Skeletal muscle tissue (tissue), 4 donors: ENCODE measurements around the gene WFDC13. TPM values are rescaled to one million over a fixed set of nuclear protein-coding genes. Genes with fewer than 3 reads are reported as not detected.
"Not testable (repeated sequence)": the region's sequence is repeated elsewhere in the genome, so short reads cannot be mapped to it uniquely, and the experiment has no call there.

Experiments used
- H3K27ac ChIP-seq: one replicate; pipeline ENCODE4 v1.7.0; 2013; ENCODE audit warnings: mild to moderate bottlenecking, low read depth, low read length, inconsistent platforms
- H3K27me3 ChIP-seq, 3 donors: one replicate each; pipeline ENCODE4 v1.7.0; 2013; ENCODE audit warnings: low read length in 3 of 3; ENCODE audit not compliant: control insufficient read depth in 3 of 3, insufficient read depth in 3 of 3
- H3K36me3 ChIP-seq, 3 donors: one replicate each; pipeline ENCODE4 v1.7.0; 2013; ENCODE audit warnings: low read length in 3 of 3; ENCODE audit not compliant: control insufficient read depth in 3 of 3, insufficient read depth in 3 of 3
- H3K4me1 ChIP-seq, 3 donors: one replicate each; pipeline ENCODE4 v1.7.0; 2013; ENCODE audit warnings: low read length in 3 of 3, mild to moderate bottlenecking in 3 of 3; ENCODE audit not compliant: control insufficient read depth in 3 of 3, insufficient read depth in 3 of 3
- H3K4me3 ChIP-seq, 3 donors: one replicate each; pipeline ENCODE4 v1.7.0; 2013; ENCODE audit warnings: low read length in 3 of 3
- H3K9ac ChIP-seq, 3 donors: one replicate each; pipeline ENCODE4 v1.7.0; 2013; ENCODE audit warnings: low read length in 3 of 3, mild to moderate bottlenecking in 3 of 3, moderate library complexity in 2 of 3, low read depth in 1 of 3
- H3K9me3 ChIP-seq, 3 donors: one replicate each; pipeline ENCODE4 v1.7.0; 2013; ENCODE audit warnings: low read length in 3 of 3; ENCODE audit not compliant: control insufficient read depth in 3 of 3
- total RNA-seq: library from RNA; depleted of rRNA; stranded (reverse); fragments of >200 nt; gene quantifications from one replicate; pipeline ENCODE4 v1.2.3, GENCODE V29; 2014
- donor health status: Osteomylitis.

Gene WFDC13
- total RNA-seq, 1 donor from 2014 or later = not detected

DNA sequence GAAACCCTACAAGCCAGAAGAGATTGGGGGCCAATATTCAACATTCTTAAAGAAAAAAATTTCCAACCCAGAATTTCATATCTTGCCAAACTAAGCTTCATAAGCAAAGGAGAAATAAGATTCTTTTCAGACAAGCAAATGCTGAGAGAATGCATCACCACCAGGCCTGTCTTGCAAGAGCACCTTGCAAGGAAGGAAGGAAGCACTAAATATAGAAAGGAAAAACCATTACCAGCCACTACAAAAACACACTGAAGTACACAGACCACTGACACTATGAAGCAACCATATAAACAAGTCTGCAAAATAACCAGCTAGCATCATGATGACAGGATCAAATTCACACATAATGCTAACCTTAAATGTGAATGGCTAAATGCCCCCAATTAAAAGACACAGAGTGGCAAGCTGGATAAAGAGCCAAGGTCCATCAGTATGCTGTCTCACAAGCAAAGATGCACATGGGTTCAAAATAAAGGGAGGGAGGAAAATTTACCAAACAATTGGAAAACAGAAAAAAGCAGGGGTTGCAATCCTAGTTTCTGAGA lies 14.4 kb downstream of the WFDC13 start:
- not testable (repeated sequence) for H3K27ac ChIP-seq, H3K27me3 ChIP-seq, H3K4me1 ChIP-seq, H3K36me3 ChIP-seq, H3K9ac ChIP-seq, H3K4me3 ChIP-seq, H3K9me3 ChIP-seq

DNA sequence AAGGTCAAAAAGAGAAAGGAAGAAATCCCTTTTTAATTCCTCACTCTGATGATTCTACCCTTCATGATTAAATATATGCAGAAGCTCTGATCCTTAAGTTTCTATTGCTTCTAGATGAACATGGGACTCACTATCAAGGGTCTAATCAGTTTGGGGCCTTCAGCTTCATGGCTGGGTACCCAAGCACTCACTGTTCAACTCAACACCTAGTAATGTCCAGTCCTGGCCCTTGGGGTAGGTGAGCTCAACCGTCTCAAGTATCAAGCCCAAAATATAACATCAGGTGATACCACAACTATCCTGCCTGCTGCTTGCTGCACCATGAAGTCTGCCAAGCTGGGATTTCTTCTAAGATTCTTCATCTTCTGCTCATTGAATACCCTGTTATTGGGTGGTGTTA lies 20.2 kb downstream of the WFDC13 start, which contains the start of gene SPINT4:
Gene SPINT4 (plus strand): TSS at position 301 of the 400 bp plus-strand sequence. CDS start 21 bp downstream, at position 322.
- no peaks in the 10 kb centered on the region for H3K4me1 ChIP-seq
- H3K36me3 ChIP-seq = no peaks in the 10 kb centered on the region
- no peak within 1 kb of the TSS for H3K4me3 ChIP-seq
- no peaks in the 10 kb centered on the region for H3K27me3 ChIP-seq
- H3K27ac ChIP-seq = no peak within 1 kb of the TSS
- H3K9ac ChIP-seq = no peak within 1 kb of the TSS
- H3K9me3 ChIP-seq = no peaks in the 10 kb centered on the region

DNA sequence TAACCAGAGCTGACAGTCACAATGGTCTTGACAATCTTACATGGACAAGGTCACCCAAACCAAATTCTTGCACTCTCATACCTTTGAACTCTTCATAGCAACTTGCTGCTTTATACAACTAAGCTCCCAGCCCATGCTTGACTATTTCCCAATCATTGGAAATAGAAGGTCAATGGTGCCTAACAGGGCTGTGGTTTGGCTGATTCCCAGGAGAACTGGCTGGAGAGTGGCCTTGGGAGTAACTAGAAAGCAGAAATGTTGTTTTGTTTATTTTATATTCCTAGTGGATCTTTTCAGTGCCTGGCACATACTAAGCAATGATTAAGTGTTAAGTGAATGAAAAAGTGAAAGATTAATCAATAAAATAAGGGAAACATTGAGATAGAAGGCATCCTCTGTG lies 23.3 kb downstream of the WFDC13 start:
- H3K36me3 ChIP-seq = no peaks in the 10 kb centered on the region
- H3K9me3 ChIP-seq = no peaks in the 10 kb centered on the region
- no peaks in the 10 kb centered on the region for H3K4me1 ChIP-seq
- H3K9ac ChIP-seq = no peak overlapping the region
- no peak overlapping the region for H3K27ac ChIP-seq
- H3K4me3 ChIP-seq = no peak overlapping the region
- no peaks in the 10 kb centered on the region for H3K27me3 ChIP-seq

DNA sequence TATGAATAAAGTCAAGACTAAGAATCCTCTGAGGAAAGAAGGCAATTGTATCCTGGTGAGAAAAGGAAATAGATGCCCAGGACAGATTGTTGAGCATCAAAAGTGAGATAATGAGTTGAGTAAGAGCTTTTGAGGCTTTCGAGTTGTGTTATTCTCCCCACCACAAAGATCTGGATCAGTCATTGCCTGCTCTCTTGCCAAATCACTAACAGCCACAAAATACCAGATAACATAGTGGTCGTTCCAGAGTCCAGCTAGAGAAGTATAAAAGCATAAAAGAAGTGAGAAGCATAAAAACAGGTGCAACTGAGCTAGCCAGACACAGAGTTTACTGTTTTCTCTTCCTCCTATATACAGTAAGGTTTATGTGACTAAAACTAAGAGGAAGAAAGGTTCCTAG lies 25.2 kb downstream of the WFDC13 start:
- Histone ChIP-seq H3K36me3 (no peaks in the 10 kb centered on the region), H3K27ac (no peak overlapping the region), H3K4me1 (no peaks in the 10 kb centered on the region), H3K27me3 (no peaks in the 10 kb centered on the region), H3K9me3 (no peaks in the 10 kb centered on the region), H3K4me3 (no peak overlapping the region), H3K9ac (no peak overlapping the region)

DNA sequence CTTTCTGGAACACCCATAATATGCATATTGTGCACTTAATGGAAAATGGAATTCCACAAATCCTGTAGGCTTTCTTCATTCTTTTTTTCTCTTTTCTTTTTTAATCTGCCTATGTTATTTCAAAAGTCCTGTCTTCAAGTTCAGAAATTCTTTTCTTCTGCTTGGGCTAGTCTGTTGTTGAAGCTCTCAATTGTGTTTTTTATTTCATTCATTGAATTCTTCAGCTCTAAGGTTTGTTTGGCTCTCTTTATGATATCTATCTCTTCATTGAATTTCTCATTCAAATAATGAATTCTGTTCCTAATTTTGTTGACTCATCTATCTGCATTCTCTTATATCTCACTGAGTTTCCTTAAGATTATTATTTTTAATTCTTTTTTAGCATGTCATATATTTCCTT lies 30.4 kb downstream of the WFDC13 start:
- Histone ChIP-seq H3K9ac (no peak overlapping the region), H3K9me3 (peaks cover 0 to 4% (median 0%) of the 10 kb centered on the region in 3 donors), H3K27me3 (no peaks in the 10 kb centered on the region), H3K36me3 (no peaks in the 10 kb centered on the region), H3K4me1 (no peaks in the 10 kb centered on the region), H3K4me3 (no peak overlapping the region), H3K27ac (no peak overlapping the region)

DNA sequence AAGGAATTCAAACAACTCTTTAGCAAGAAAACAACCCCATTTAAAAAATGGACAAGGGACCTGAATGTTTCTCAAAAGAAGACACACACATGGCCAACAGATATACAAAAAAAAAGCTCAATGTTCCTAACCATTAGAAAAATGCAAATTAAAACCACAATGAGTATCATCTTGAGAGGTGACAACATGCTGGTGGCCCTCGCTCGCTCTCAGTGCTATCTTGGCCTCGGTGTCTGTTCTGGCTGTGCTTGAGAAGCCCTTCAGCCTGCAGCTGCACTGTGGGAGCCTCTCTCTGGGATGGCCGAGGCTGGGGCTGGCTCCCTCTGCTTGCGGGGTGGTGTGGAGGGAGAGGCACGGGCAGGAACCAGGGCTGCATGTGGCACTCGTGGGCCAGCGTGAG lies 33.7 kb downstream of the WFDC13 start:
- Histone ChIP-seq H3K36me3 (no peaks in the 10 kb centered on the region), H3K9me3 (peaks cover 0 to 4% (median 0%) of the 10 kb centered on the region in 3 donors), H3K4me1 (no peaks in the 10 kb centered on the region), H3K27me3 (no peaks in the 10 kb centered on the region), H3K9ac (no peak overlapping the region), H3K4me3 (no peak overlapping the region), H3K27ac (no peak overlapping the region)

DNA sequence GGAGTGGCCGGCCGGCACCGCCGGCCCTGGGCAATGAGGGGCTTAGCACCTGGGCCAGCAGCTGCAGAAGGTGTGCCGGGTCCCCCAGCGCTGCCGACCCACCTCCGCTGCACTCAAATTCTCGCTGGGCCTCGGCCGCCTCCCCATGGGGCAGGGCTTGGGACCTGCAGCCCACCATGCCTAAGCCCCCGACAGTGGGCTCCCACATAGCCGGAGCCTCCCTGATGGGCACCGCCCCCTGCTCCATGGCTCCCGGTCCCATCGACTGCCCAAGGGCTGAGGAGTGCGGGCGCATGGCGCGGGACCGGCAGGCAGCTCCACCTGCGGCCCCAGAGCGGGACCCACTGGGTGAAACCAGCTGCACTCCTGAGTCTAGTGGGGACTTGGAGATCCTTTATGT lies 34.1 kb downstream of the WFDC13 start:
- H3K9ac ChIP-seq = no peak overlapping the region
- H3K27me3 ChIP-seq = no peaks in the 10 kb centered on the region
- H3K27ac ChIP-seq = no peak overlapping the region
- H3K36me3 ChIP-seq = no peaks in the 10 kb centered on the region
- H3K4me1 ChIP-seq = no peaks in the 10 kb centered on the region
- H3K9me3 ChIP-seq = peaks cover 0 to 4% (median 0%) of the 10 kb centered on the region in 3 donors
- H3K4me3 ChIP-seq = no peak overlapping the region

DNA sequence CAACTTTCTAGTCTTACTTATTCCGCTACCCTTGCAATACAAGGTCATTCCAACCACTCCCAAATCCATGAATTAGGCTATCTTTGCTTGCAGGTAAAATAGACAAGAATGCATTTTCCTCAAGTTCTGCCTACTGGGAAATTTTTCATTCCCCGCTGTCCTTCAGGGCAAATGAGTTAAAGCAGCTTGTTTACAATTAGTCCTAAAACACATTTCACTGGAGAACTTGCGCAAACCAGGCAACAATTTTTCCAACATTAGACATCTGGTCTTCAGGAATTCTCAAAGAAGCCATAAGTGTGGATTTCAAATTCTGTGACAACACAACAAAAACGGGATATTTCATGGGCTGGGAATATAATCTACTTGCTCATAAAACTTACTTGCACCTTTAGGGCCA lies 40.8 kb downstream of the WFDC13 start:
- Histone ChIP-seq H3K4me3 (no peak overlapping the region), H3K27ac (no peak overlapping the region), H3K27me3 (peaks cover 0 to 2% (median 0%) of the 10 kb centered on the region in 3 donors), H3K9ac (no peak overlapping the region), H3K36me3 (no peaks in the 10 kb centered on the region), H3K9me3 (no peaks in the 10 kb centered on the region), H3K4me1 (no peaks in the 10 kb centered on the region)

DNA sequence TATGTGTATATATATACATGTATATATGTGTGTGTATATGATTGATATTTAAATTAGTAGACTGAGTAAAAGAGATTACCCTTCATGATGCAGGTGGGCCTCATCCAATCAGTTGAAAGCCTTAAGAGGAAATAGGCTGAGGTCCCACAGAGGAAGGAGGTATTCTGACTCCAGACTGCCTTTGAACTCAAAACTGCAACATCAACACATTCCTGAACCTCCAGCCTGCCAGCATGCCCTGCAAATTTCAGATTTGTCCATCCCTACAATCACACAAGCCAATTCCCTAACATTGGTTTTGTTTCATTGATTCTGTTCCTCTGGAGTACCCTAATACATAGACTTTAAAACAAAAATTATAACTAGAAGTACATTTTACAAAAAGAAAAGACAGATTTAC lies 43.2 kb downstream of the WFDC13 start:
- H3K36me3 ChIP-seq = no peaks in the 10 kb centered on the region
- H3K27ac ChIP-seq = no peak overlapping the region
- H3K4me1 ChIP-seq = no peaks in the 10 kb centered on the region
- no peak overlapping the region for H3K9ac ChIP-seq
- no peaks in the 10 kb centered on the region for H3K9me3 ChIP-seq
- H3K27me3 ChIP-seq = peaks cover 0 to 5% (median 2%) of the 10 kb centered on the region in 3 donors
- H3K4me3 ChIP-seq = no peak overlapping the region

DNA sequence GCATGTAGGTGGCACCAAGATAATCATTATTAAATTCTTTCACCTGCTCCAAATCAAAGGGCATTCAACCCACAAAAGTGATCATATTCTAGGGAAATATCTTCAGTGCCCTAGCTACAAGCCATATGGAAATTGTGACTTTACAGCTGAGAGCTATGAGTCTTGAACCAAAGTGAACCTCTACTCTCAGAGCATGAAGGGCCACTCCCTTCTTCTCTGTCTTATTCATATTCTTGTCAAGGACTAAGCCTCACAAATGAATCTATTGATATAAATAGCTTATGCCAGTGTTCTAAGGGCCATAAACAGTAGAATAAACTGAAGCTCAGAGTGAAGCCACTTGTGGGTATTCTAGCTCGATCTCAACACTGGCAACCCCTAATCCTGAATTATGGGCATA lies 49.9 kb downstream of the WFDC13 start:
- Histone ChIP-seq H3K36me3 (no peaks in the 10 kb centered on the region), H3K4me1 (no peaks in the 10 kb centered on the region), H3K27me3 (peaks cover 0 to 5% (median 0%) of the 10 kb centered on the region in 3 donors), H3K9me3 (peaks cover 0 to 3% (median 0%) of the 10 kb centered on the region in 3 donors), H3K9ac (no peak overlapping the region), H3K27ac (no peak overlapping the region), H3K4me3 (no peak overlapping the region)
